ENCODE measurements around the gene FAM53B.

The FAM53B gene

GRCh38 chr10:124596116-124596785, 147.9 kb downstream of the FAM53B start:
- TF ChIP-seq, protein P1, sequence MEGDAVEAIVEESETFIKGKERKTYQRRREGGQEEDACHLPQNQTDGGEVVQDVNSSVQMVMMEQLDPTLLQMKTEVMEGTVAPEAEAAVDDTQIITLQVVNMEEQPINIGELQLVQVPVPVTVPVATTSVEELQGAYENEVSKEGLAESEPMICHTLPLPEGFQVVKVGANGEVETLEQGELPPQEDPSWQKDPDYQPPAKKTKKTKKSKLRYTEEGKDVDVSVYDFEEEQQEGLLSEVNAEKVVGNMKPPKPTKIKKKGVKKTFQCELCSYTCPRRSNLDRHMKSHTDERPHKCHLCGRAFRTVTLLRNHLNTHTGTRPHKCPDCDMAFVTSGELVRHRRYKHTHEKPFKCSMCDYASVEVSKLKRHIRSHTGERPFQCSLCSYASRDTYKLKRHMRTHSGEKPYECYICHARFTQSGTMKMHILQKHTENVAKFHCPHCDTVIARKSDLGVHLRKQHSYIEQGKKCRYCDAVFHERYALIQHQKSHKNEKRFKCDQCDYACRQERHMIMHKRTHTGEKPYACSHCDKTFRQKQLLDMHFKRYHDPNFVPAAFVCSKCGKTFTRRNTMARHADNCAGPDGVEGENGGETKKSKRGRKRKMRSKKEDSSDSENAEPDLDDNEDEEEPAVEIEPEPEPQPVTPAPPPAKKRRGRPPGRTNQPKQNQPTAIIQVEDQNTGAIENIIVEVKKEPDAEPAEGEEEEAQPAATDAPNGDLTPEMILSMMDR (IDR thresholded peaks at IDR 0.05; ENCODE audit: low read depth, low read length, missing control alignments): no peak
- no peak for DNase-seq (ENCODE audit: low read depth)
- H3K4me3 ChIP-seq (ENCODE audit: low read depth, low read length): no peak overlapping the region

GRCh38 chr10:124595143-124595883, 148.9 kb downstream of the FAM53B start:
- TF ChIP-seq, protein P1 (IDR thresholded peaks at IDR 0.05; ENCODE audit: low read depth, low read length, missing control alignments): no peak
- no peak for DNase-seq (ENCODE audit: low read depth)

GRCh38 chr10:124594240-124594639, 149.9 kb downstream of the FAM53B start:
- TF ChIP-seq, protein P1 (IDR thresholded peaks at IDR 0.05; ENCODE audit: low read depth, low read length, missing control alignments): no peak
- H3K4me3 ChIP-seq (ENCODE audit: low read depth, low read length): no peak overlapping the region
- no peak for DNase-seq (ENCODE audit: low read depth)

More at GRCh38 chr10:124595143-124595883, 148.9 kb downstream of the FAM53B start:
- H3K4me3 ChIP-seq (ENCODE audit: low read depth, low read length): no peak overlapping the region

GRCh38 chr10:124593431-124593985, 150.7 kb downstream of the FAM53B start:
- H3K4me3 ChIP-seq (ENCODE audit: low read depth, low read length): no peak overlapping the region
- DNase-seq (ENCODE audit: low read depth): no peak
- TF ChIP-seq, protein P1 (IDR thresholded peaks at IDR 0.05; ENCODE audit: low read depth, low read length, missing control alignments): no peak

- H3K4me3 ChIP-seq (ENCODE audit: low read depth, low read length): no peak overlapping the region
- no peak for DNase-seq (ENCODE audit: low read depth)
- TF ChIP-seq, protein P1 (IDR thresholded peaks at IDR 0.05; ENCODE audit: low read depth, low read length, missing control alignments): no peak
These were observed 151.3 kb downstream of the FAM53B start for GRCh38 chr10:124592736-124593430.

DNA sequence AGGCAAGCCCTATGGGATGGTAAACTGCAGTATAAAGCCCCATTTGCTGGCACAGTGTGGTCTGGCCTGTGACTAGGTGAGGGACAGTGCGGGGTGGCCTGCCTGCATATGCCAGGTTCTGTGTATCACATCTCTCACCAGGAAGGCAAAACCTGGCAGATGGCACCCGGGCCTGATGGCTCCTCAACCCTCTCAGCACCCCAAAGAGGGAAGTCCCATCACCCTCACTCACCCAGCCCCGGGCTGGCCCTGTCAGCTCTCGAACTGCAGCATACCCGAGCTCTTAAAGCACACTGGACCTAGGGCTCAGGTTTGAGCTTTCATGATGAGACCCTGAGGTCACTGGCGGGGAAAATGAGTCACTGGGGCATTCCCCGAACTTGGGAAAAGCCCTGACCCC, 152.1 kb downstream of the FAM53B start:
- no peak for DNase-seq (ENCODE audit: low read depth)
- TF ChIP-seq, protein P1 (IDR thresholded peaks at IDR 0.05; ENCODE audit: low read depth, low read length, missing control alignments): no peak
- H3K4me3 ChIP-seq (ENCODE audit: low read depth, low read length): no peak overlapping the region

Data from GM12864 (cell line).